Omental fat pad (tissue), 4 donors: ENCODE data around the gene CEP128. TPM values are rescaled to one million over a fixed set of nuclear protein-coding genes. Genes with fewer than 3 reads are reported as not detected.

Experiments
- ATAC-seq: fragments of 150-250 bp; one replicate; pipeline ENCODE4 v1.9.1; 2016; ENCODE audit warnings: mild to moderate bottlenecking, moderate library complexity; ENCODE audit not compliant: low FRiP score
- DNase-seq: peaks from one replicate; pipeline ENCODE4 v3.0.0-alpha.2; 2019; ENCODE audit warnings: low spot score
- total RNA-seq, 4 donors: library from RNA; depleted of rRNA; stranded (reverse); fragments of >200 nt; gene quantifications; one replicate each; pipeline ENCODE4 v1.1.0, GENCODE V29; 2016
- TF ChIP-seq, protein P1 (sequence below), 3 donors: fragments of 450-650 bp; IDR thresholded peaks; one replicate each; pipeline ENCODE4 v1.5.1; 2016 to 2017; ENCODE audit warnings: antibody characterized with exemption in 3 of 3, mild to moderate bottlenecking in 3 of 3, moderate library complexity in 2 of 3

The CEP128 gene
- total RNA-seq, 4 donors from 2014 or later, result 3.5 to 13.1 (median 4.6) TPM

GRCh38 chr14:80705241-80705980 lies 236.1 kb downstream of the CEP128 start:
- ATAC-seq, result no peak
- TF ChIP-seq, protein P1, sequence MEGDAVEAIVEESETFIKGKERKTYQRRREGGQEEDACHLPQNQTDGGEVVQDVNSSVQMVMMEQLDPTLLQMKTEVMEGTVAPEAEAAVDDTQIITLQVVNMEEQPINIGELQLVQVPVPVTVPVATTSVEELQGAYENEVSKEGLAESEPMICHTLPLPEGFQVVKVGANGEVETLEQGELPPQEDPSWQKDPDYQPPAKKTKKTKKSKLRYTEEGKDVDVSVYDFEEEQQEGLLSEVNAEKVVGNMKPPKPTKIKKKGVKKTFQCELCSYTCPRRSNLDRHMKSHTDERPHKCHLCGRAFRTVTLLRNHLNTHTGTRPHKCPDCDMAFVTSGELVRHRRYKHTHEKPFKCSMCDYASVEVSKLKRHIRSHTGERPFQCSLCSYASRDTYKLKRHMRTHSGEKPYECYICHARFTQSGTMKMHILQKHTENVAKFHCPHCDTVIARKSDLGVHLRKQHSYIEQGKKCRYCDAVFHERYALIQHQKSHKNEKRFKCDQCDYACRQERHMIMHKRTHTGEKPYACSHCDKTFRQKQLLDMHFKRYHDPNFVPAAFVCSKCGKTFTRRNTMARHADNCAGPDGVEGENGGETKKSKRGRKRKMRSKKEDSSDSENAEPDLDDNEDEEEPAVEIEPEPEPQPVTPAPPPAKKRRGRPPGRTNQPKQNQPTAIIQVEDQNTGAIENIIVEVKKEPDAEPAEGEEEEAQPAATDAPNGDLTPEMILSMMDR (IDR thresholded peaks at IDR 0.05), result no peak

GRCh38 chr14:80700601-80701000 lies 240.9 kb downstream of the CEP128 start:
- TF ChIP-seq, protein P1 (IDR thresholded peaks at IDR 0.05), result no peak
- DNase-seq (no peak), ATAC-seq (no peak)

More at GRCh38 chr14:80705241-80705980, 236.1 kb downstream of the CEP128 start:
- no peak for DNase-seq

- no peak for ATAC-seq
- TF ChIP-seq, protein P1 (IDR thresholded peaks at IDR 0.05), result no peak
- DNase-seq, result no peak
These were observed 241.7 kb downstream of the CEP128 start for GRCh38 chr14:80699861-80700260.

GRCh38 chr14:80698974-80699373 lies 242.6 kb downstream of the CEP128 start:
- no peak for ATAC-seq
- no peak for DNase-seq
- TF ChIP-seq, protein P1 (IDR thresholded peaks at IDR 0.05), result no peak

- TF ChIP-seq, protein P1 (IDR thresholded peaks at IDR 0.05), result no peak
- ATAC-seq (no peak), DNase-seq (no peak)
These were observed 245.7 kb downstream of the CEP128 start for GRCh38 chr14:80695869-80696268.

- TF ChIP-seq, protein P1 (IDR thresholded peaks at IDR 0.05), result no peak
- DNase-seq (no peak), ATAC-seq (no peak)
These were observed 248.6 kb downstream of the CEP128 start for GRCh38 chr14:80692903-80693302.

DNA sequence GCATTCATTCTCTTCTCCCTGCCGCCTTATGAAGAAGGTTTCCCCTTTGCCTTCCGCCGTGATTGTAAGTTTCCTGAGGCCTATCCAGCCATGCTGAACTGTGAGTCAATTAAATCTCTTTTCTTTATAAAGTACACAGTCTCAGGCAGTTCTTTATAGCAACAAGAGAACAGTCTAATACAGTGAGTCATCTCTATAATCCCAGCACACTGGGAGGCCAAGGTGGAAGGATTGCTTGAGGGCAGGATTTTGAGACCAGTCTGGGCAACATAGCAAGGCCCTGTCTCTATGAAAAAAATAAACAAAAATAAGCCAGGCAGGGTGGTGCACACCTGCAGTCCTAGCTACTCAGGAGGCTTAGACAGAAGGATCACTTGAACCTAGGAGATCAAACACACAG lies 259.9 kb downstream of the CEP128 start:
- TF ChIP-seq, protein P1 (IDR thresholded peaks at IDR 0.05), result no peak
- no peak for ATAC-seq
- DNase-seq, result no peak
